AG04450 (cell line): ENCODE measurements around the gene DNAJC27. TPM values are rescaled to one million over a fixed set of nuclear protein-coding genes. Genes with fewer than 3 reads are reported as not detected.

Source experiments
- CTCF ChIA-PET: fragments of 300-600, 350-600 bp; formaldehyde crosslinking; extraction: SDS; loops from one replicate; lab custom pipeline; 2022; ENCODE audit warnings: antibody characterized with exemption, inconsistent platforms; lab: Charles Lee
- POLR2A ChIA-PET: fragments of 350-600 bp; formaldehyde crosslinking; extraction: SDS; loops from one replicate; lab custom pipeline; 2021; ENCODE audit warnings: antibody characterized with exemption, inconsistent platforms; lab: Yijun Ruan, JAX
- DNase-seq: peaks from one replicate; pipeline ENCODE4 v3.0.0-alpha.2; 2011; ENCODE audit warnings: low read depth, low spot score
- H3K27ac ChIP-seq: one replicate; pipeline ENCODE4 v1.5.1; 2012; ENCODE audit warnings: low read depth, low read length, control low read depth
- H3K27me3 ChIP-seq: one replicate; pipeline ENCODE4 v1.6.0; 2012; ENCODE audit warnings: low read length; ENCODE audit not compliant: control insufficient read depth, insufficient read depth
- H3K4me3 ChIP-seq: 2 replicates; pipeline ENCODE4 v1.5.1; 2011; ENCODE audit warnings: mild to moderate bottlenecking, low read depth, low read length, control low read depth
- H3K9me3 ChIP-seq: 2 replicates; pipeline ENCODE4 v1.5.1; 2012; ENCODE audit warnings: low read length; ENCODE audit not compliant: control insufficient read depth, insufficient read depth
- polyA plus RNA-seq: library from polyadenylated mRNA; depleted of rRNA; stranded (reverse); fragments of >200 nt; gene quantifications from 2 replicates; pipeline ENCODE4 v1.2.3, GENCODE V29; 2011
- TF ChIP-seq, protein P1 (sequence below): IDR thresholded peaks from 2 replicates; pipeline ENCODE4 v1.5.1; 2011; ENCODE audit warnings: low read depth, low read length, control low read depth, inconsistent platforms

The DNAJC27 gene
- polyA plus RNA-seq, 1 experiment, result 4.1 TPM

DNA sequence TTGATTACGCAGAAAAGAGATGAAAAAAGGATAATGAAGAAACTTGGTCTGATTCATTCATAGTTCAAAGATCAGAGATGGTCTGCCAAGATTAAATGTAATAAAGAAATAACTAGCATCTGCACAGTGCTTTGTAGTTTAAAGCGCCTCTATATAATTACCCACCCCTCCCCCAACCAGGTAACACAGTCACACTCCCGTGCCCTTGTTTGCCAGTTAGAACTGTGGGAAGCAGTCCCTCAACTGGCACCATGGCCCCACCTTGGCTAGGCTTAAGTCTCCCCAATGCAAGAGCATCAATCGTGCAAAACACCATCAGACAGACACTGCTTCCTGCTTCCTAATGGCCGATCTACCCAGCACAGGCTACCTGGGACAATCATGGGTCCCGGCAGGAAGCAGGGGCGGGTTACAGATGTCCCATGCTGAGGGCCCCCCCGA is 63.3 kb downstream of the DNAJC27 start:
- H3K4me3 ChIP-seq, result no peak overlapping the region
- ChIA-PET CTCF (no interaction called here), POLR2A (no interaction called here)
- TF ChIP-seq, protein P1, sequence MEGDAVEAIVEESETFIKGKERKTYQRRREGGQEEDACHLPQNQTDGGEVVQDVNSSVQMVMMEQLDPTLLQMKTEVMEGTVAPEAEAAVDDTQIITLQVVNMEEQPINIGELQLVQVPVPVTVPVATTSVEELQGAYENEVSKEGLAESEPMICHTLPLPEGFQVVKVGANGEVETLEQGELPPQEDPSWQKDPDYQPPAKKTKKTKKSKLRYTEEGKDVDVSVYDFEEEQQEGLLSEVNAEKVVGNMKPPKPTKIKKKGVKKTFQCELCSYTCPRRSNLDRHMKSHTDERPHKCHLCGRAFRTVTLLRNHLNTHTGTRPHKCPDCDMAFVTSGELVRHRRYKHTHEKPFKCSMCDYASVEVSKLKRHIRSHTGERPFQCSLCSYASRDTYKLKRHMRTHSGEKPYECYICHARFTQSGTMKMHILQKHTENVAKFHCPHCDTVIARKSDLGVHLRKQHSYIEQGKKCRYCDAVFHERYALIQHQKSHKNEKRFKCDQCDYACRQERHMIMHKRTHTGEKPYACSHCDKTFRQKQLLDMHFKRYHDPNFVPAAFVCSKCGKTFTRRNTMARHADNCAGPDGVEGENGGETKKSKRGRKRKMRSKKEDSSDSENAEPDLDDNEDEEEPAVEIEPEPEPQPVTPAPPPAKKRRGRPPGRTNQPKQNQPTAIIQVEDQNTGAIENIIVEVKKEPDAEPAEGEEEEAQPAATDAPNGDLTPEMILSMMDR, result no peak
- no peaks in the 10 kb centered on the region for H3K27me3 ChIP-seq
- H3K9me3 ChIP-seq, result 0 out of 2 replicates have a peak, but pooled peaks cover 4% of the 10 kb centered on the region
- no peak overlapping the region for H3K27ac ChIP-seq
- no peak for DNase-seq

DNA sequence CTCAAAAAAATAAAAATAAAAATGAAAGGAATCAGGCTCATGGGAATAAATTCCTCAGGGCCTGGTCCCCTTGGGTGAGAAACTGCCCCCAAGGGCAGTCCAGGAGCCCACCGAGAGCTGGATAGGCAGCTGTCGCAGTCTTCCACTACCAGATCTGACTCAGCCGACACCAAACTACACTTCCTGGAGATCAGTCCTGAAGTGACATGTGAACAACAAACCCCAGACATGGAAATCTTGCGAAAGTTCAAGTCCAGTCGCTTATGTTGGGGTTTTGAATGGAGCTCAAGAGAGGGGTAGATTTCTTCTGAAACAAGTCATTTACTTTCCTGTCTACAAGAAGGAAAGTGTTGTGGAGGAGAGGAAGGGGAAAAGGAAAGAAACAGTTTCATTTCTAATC is 64.6 kb downstream of the DNAJC27 start:
- H3K27ac ChIP-seq, result no peak overlapping the region
- POLR2A ChIA-PET, result no interaction called here
- no peak overlapping the region for H3K4me3 ChIP-seq
- no peak for DNase-seq
- TF ChIP-seq, protein P1, result no peak
- CTCF ChIA-PET, result no interaction called here
- H3K27me3 ChIP-seq, result no peaks in the 10 kb centered on the region
- H3K9me3 ChIP-seq, result 0 out of 2 replicates have a peak, but pooled peaks cover 4% of the 10 kb centered on the region

DNA sequence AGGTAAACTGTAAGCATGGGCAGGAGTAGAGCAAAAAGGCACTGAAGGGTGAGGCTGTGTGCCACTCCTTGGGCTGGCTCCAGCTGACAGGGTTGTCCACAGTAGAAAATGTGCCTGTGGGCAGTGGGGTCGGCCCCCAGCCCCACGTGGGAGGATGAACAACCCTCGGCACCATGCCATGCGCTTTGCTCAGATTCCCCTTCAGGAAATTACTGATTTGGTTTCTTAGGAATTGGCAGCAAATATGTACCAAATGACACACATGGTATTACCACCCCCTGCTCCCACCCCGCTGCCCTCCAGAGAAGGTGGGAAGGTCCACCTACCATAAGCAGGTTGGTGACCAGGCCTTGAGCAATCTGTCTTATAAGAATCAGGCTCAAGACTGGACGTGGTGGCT is 65.3 kb downstream of the DNAJC27 start:
- TF ChIP-seq, protein P1, result no peak
- no peak overlapping the region for H3K4me3 ChIP-seq
- H3K27me3 ChIP-seq, result no peaks in the 10 kb centered on the region
- CTCF ChIA-PET, result no interaction called here
- 0 out of 2 replicates have a peak, but pooled peaks cover 4% of the 10 kb centered on the region for H3K9me3 ChIP-seq
- POLR2A ChIA-PET, result no interaction called here
- DNase-seq, result no peak
- no peak overlapping the region for H3K27ac ChIP-seq

GRCh38 chr2:24903161-24904103 is 68.3 kb downstream of the DNAJC27 start:
- no peak for DNase-seq
- TF ChIP-seq, protein P1, result no peak
- Histone ChIP-seq H3K4me3 (no peak overlapping the region), H3K9me3 (peaks cover 5% of the 10 kb centered on the region; the same call in 1 of the 2 replicates), H3K27me3 (no peaks in the 10 kb centered on the region), H3K27ac (no peak overlapping the region)
- ChIA-PET POLR2A (no interaction called here), CTCF (no interaction called here)

- no peak for DNase-seq
- Histone ChIP-seq H3K9me3 (peaks cover 14% of the 10 kb centered on the region), H3K27me3 (no peaks in the 10 kb centered on the region), H3K27ac (no peak overlapping the region), H3K4me3 (no peak overlapping the region)
- ChIA-PET POLR2A (no interaction called here), CTCF (no interaction called here)
- TF ChIP-seq, protein P1, result no peak
These were observed 72.3 kb downstream of the DNAJC27 start for GRCh38 chr2:24899361-24899910.
